HS-5 (cell line): ENCODE measurements around the gene CST6.
"Not testable (repeated sequence)": the region's sequence is repeated elsewhere in the genome, so short reads cannot be mapped to it uniquely, and the experiment has no call there.

Source experiments
- DNase-seq: peaks from one replicate; pipeline ENCODE4 v3.0.0-alpha.2; 2012; ENCODE audit warnings: low read depth

CST6 gene

GRCh38 chr11:65983589-65983987 is 28.2 kb upstream of the CST6 start:
- no peak for DNase-seq

DNA sequence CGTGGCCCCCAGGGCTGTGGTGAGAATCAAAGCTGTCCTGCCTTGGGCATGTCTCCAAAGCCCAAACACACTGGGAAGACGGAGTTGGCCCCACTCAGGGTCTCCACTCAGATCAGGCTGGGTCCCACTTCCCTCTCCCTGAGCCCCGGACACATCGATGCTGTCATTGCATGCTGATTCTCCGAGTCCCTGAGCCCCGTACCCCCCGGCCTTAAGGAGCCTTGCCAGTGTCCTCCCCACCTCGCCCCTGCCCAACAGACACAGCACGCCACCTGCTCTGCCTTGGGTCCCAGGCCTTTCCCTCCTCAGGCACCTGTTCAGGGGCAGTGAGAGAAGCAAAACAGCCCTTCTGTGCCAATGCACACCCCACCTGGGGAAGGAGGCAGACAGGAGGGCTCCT is 24.5 kb upstream of the CST6 start:
- no peak for DNase-seq

- peak; percentile 94 for DNase-seq
These were observed 22.8 kb upstream of the CST6 start for GRCh38 chr11:65988791-65989592.

DNA sequence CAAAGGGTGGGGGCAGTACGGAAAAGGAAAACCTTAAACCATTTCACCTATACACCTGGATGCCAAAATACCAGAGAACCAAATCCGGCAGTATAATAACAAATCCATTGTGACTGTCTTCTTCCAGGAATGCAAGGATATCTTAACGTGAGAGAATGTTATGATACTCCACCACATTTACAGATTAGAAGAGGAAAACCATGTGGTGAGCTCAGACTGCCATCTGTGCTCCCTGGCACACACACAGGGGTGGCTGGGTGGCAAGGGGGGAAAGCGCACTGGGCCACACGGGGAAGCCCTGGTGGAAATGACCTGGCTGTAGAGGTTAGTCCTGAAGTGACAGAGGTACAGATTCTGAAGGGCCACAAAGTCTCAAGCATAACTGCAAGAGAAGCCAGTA is 19.8 kb upstream of the CST6 start:
- DNase-seq, result no peak

GRCh38 chr11:65997286-65997685 is 14.5 kb upstream of the CST6 start:
- DNase-seq, result no peak

GRCh38 chr11:66001942-66002647 is 9.7 kb upstream of the CST6 start, which contains the start of the genes BANF1 and EIF1AD:
Gene BANF1, plus strand, starts transcription at chr11:66002503. Its CDS starts 748 bp downstream, at chr11:66003251.
Gene EIF1AD, minus strand, starts transcription at chr11:66002157. Its CDS starts 1,768 bp downstream, at chr11:66000389.
- peak; percentile 95 for DNase-seq

DNA sequence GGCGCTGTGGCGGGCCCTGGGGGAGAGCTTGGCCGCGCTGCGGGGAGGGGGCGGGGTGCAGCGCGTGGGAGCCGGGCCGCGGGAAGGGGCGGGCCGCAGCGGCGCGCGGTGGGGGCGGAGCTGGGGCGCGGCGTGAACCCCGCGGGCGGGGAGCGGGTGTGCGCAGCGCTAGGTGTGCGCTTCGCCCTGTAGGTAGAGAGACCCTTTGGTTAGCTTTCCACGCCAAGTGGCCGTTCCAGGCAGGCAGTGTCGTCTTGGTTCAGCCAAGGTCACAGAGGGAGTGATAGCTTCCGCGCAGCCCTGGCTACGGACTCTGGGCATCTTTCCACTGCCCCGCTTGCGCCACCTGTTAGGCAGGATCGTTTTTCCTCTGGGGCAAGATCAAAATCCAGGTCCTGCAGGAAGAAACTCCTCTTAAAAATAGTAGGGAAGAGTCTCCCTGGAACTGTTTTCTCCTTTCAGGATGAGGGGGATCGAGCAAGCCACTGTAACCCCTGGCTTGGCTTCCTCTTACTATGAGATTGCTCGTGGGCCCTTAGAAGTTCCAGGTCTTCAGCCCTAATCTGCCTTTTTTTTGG is 9.1 kb upstream of the CST6 start:
- DNase-seq, result peak; percentile 20

DNA sequence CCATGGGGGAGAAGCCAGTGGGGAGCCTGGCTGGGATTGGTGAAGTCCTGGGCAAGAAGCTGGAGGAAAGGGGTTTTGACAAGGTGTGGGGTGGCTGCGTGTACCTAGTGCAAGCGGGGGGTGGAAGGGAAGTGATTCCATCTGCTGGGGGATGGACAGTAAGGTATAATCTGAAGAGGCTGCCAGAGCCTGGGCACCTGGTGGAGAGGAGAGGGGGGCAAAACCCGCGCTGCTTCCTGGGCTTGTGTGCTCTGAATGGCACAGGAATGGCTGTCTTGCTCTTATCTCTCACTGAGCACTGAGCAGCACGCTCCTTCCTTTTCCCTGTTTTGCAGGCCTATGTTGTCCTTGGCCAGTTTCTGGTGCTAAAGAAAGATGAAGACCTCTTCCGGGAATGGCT is 8.5 kb upstream of the CST6 start:
- DNase-seq, result no peak

- DNase-seq, result no peak
These were observed 7.6 kb upstream of the CST6 start for GRCh38 chr11:66004186-66004585.

GRCh38 chr11:66006134-66006890 is 5.5 kb upstream of the CST6 start:
- no peak for DNase-seq

GRCh38 chr11:66006891-66007176 is 5.0 kb upstream of the CST6 start:
- DNase-seq, result no peak

GRCh38 chr11:66007201-66007634 is 4.6 kb upstream of the CST6 start:
- DNase-seq, result no peak

GRCh38 chr11:66008095-66008467 is 3.7 kb upstream of the CST6 start:
- no peak for DNase-seq

DNA sequence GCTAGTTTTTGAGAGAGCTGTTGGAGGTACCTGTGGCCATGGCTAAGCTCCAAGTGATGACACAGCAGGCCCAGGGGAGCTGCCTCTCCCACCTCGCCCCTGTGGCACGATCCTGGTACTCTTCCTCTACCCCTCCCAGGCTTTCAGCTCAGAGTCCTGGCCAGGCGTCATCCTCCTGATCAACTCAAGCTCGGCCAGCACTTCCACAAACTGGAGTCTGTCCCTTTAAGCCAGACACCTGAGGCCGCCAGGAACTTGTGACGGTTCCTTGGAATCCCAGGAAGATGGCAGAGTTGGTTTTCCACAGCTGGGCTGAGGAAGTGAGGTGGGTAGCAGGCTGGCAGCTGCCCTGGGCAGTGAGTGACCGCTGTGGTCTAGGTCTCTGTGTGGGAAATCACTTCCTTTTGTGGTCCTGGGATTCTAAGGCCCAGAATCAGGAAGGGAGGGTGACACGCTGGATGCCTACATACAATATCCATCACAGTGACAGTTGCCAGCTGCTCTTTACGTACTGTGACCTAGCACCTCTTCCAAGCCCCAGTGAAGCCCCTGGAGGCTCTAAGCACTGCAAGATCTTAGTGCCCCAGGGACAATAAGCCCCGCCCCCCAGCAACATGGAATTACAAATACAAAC is 3.2 kb upstream of the CST6 start:
- no peak for DNase-seq

DNA sequence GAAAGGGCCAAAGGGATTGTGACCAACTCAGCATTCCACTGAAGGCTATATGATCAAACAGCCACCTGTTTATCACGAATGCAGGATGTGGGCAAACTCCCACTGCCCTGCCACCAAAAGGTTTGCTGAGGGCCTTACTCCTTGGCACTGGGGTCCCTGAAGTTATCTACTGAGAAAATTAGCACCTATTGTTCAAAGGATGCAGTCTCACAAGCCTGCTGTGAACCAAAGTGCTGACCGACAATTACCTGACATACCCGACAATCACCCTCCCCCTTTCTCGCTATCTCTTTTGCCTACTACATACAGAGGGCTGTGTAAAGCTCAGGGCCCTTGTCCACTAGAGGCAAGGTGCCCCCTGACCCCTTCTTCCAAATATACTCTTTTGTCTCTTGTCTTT is 1.8 kb upstream of the CST6 start:
- not testable (repeated sequence) for DNase-seq

GRCh38 chr11:66011239-66011784 is 496 bp upstream of the CST6 start:
- DNase-seq, result no peak

DNA sequence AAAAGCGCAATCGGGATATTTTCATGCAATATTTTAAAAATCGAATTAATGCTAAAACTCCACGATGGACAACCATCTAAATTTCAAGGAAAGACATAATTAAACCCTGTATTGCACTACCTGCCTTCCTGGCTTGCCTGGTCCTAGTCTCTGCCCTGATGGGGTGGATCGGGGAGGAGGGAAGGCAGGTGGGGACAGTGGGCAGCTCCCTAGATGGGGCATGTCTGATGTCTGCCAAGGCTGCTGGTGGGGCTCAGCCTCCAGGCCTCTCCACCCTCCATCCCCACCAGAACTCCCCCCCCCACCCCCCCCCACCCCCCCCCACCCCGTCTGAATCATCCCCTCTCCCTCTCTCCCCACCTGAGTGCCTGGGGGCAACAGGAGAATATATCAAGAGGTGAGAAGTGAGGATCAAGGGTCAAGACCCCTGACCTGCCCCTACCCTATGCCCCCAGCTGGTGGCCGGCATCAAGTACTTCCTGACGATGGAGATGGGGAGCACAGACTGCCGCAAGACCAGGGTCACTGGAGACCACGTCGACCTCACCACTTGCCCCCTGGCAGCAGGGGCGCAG is 650 bp downstream of the CST6 start:
- DNase-seq, result no peak

DNA sequence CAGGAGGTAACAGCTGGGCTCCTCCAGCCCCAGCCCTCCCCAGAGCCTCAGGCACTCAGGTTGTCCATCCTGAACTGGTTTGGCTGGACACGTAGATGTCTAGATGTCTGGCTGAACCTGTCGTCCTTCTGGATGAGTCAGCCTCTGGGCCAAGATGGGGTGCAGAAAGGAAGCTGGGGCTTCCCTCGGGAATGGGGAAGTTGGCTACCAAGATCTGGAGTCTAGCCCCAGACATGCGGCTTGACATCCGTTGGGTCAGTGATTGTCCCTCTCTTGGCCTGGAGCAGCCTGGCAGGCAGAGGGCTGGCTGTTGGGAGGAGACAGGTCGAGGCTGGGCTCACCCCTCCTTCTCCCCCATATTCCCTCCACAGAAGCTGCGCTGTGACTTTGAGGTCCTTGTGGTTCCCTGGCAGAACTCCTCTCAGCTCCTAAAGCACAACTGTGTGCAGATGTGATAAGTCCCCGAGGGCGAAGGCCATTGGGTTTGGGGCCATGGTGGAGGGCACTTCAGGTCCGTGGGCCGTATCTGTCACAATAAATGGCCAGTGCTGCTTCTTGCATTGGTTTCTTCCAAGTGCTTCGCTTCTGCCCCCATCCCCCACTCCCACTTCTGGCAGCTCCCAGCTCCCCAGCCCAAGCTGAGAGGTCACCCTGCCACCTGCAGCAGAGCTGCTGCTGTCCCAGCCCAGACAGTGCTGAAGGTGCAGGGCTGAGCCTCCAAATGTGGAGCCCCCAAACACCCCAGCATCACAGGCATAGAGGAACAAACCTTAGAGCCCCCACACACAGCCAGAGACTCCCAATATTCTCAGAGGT is 1.3 kb downstream of the CST6 start:
- no peak for DNase-seq

- no peak for DNase-seq
These were observed 1.9 kb downstream of the CST6 start for GRCh38 chr11:66013762-66014100.

DNA sequence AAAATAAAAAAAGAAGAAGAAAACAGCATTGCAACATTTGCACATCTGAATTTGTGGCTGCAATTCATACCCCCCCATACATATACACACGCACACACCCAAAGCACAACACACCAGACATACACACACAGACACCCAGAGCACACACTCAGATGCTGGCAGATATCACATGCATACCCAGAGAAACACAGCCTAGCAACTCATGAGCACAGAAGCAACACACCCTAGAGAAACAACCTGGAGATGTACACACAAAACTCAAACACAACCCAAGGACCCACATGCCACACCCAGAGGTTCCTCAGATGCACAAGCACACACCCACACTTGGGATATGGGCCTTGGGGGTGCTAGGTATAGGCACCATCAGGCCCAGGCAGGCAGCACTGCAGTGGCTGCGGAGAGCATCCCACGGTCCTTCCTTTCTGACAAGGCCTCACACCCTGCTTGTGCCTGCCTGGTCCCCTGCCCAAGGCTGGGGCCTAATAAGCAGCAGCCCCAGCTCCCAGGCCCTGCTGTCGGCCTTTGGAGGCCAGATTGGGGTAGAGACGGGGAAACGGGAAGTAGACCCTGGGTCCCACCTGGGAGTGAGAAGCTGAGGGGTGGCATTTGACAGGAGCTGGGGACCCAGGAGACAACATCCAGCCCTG is 3.1 kb downstream of the CST6 start:
- DNase-seq, result no peak
